IMR-90 (cell line): ENCODE measurements around the gene MEF2A. TPM values are rescaled to one million over a fixed set of nuclear protein-coding genes. Genes with fewer than 3 reads are reported as not detected.

Experiments used
- ATAC-seq: fragments of 200-7000 bp; cut with Tn5 transposase; 2 replicates; pipeline ENCODE4 v1.9.1; 2020; ENCODE audit warnings: low read depth, mild to moderate bottlenecking, moderate library complexity
- BruUV-seq: library from RNA; stranded (reverse); fragments of 400-500 nt; replicated peaks from 2 replicates; lab custom pipeline; 2021; lab: Mats Ljungman, UMichigan
- CTCF ChIA-PET: fragments of 300-600 bp; formaldehyde crosslinking; extraction: SDS; loops from one replicate; lab custom pipeline; 2021; ENCODE audit warnings: antibody characterized with exemption; lab: Yijun Ruan, JAX
- POLR2A ChIA-PET: fragments of 300-600 bp; sonication (Branson Sonifier 250); formaldehyde crosslinking; loops from one replicate; lab custom pipeline; 2022; ENCODE audit warnings: antibody characterized with exemption; ENCODE audit not compliant: unreplicated experiment; lab: Charles Lee
- DNase-seq: peaks from one replicate; pipeline ENCODE4 v3.0.0; 2013
- H2AFZ ChIP-seq: replicated peaks from 2 replicates; pipeline ENCODE3; 2013; ENCODE audit warnings: low read length, mild to moderate bottlenecking; ENCODE audit not compliant: poor library complexity
- H2AK5ac ChIP-seq: 2 replicates; pipeline ENCODE4 v1.6.1; 2013; ENCODE audit warnings: low read depth, low read length, inconsistent platforms
- H2AK9ac ChIP-seq: replicated peaks from 2 replicates; pipeline ENCODE3; 2013; ENCODE audit warnings: mild to moderate bottlenecking, low read depth, low read length, moderate library complexity; ENCODE audit not compliant: poor library complexity
- H2BK120ac ChIP-seq: 2 replicates; pipeline ENCODE4 v1.6.1; 2013; ENCODE audit warnings: low read depth, low read length, inconsistent platforms
- H2BK15ac ChIP-seq: 3 replicates; pipeline ENCODE4 v1.6.1; 2013; ENCODE audit warnings: low read depth, low read length, inconsistent platforms
- H2BK20ac ChIP-seq: 2 replicates; pipeline ENCODE4 v1.6.1; 2013; ENCODE audit warnings: low read depth, mild to moderate bottlenecking, inconsistent platforms, low read length, moderate library complexity
- H2BK5ac ChIP-seq: 2 replicates; pipeline ENCODE4 v1.6.1; 2013; ENCODE audit warnings: mild to moderate bottlenecking, low read depth, low read length, inconsistent platforms; ENCODE audit not compliant: poor library complexity, severe bottlenecking
- H3K14ac ChIP-seq: replicated peaks from 2 replicates; pipeline ENCODE4 v1.6.1; 2013; ENCODE audit warnings: low read depth, low read length, inconsistent platforms
- H3K18ac ChIP-seq: 2 replicates; pipeline ENCODE4 v1.6.1; 2013; ENCODE audit warnings: low read depth, low read length, control low read depth
- H3K23ac ChIP-seq: 2 replicates; pipeline ENCODE4 v1.6.1; 2013; ENCODE audit warnings: low read depth, low read length, inconsistent platforms
- H3K27ac ChIP-seq: 2 replicates; pipeline ENCODE4 v1.5.1; 2013; ENCODE audit warnings: mild to moderate bottlenecking, control low read depth, low read length; ENCODE audit not compliant: insufficient read depth
- H3K27me3 ChIP-seq: 2 replicates; pipeline ENCODE4 v1.6.1; 2013; ENCODE audit warnings: low read length; ENCODE audit not compliant: control insufficient read depth, insufficient read depth
- H3K36me3 ChIP-seq: 2 replicates; pipeline ENCODE4 v1.6.1; 2013; ENCODE audit warnings: low read length, mixed read lengths; ENCODE audit not compliant: control insufficient read depth, insufficient read depth
- H3K4ac ChIP-seq: 2 replicates; pipeline ENCODE4 v1.6.1; 2013; ENCODE audit warnings: low read depth, low read length, inconsistent platforms
- H3K4me1 ChIP-seq: 2 replicates; pipeline ENCODE4 v1.6.1; 2013; ENCODE audit warnings: low read length, mixed read lengths; ENCODE audit not compliant: control insufficient read depth, insufficient read depth
- H3K4me2 ChIP-seq: 2 replicates; pipeline ENCODE4 v1.6.1; 2013; ENCODE audit warnings: low read depth, mild to moderate bottlenecking, control low read depth, low read length, moderate library complexity
- H3K4me3 ChIP-seq: 2 replicates; pipeline ENCODE4 v1.5.1; 2013; ENCODE audit warnings: low read depth, mild to moderate bottlenecking, control low read depth, low read length, moderate library complexity; ENCODE audit not compliant: insufficient read depth
- H3K56ac ChIP-seq: 2 replicates; pipeline ENCODE4 v1.6.1; 2013; ENCODE audit warnings: low read length, inconsistent platforms; ENCODE audit not compliant: insufficient read depth; ENCODE audit errors: extremely low read depth
- H3K79me1 ChIP-seq, 2 experiments: 2 replicates each; pipeline ENCODE4 v1.6.1; 2013; ENCODE audit warnings: low read length in 2 of 2, inconsistent platforms in 1 of 2, low read depth in 1 of 2
- H3K9ac ChIP-seq: 2 replicates; pipeline ENCODE4 v1.6.1; 2013; ENCODE audit warnings: low read depth, low read length, control low read depth
- H3K9me1 ChIP-seq: 2 replicates; pipeline ENCODE4 v1.6.1; 2013; ENCODE audit warnings: low read length, inconsistent platforms; ENCODE audit not compliant: insufficient read depth
- H3K9me3 ChIP-seq: 2 replicates; pipeline ENCODE4 v1.6.1; 2013; ENCODE audit warnings: low read length; ENCODE audit not compliant: control insufficient read depth, insufficient read depth
- H4K20me1 ChIP-seq: 2 replicates; pipeline ENCODE4 v1.6.1; 2013; ENCODE audit warnings: low read length, inconsistent platforms; ENCODE audit not compliant: insufficient read depth
- H4K5ac ChIP-seq: 2 replicates; pipeline ENCODE4 v1.6.1; 2013; ENCODE audit warnings: mild to moderate bottlenecking, low read depth, low read length, control low read depth
- H4K8ac ChIP-seq, 2 experiments: 2 replicates each; pipeline ENCODE4 v1.6.1; 2013; ENCODE audit warnings: low read depth in 2 of 2, low read length in 2 of 2, control low read depth in 1 of 2, inconsistent platforms in 1 of 2
- H4K91ac ChIP-seq: 2 replicates; pipeline ENCODE4 v1.6.1; 2013; ENCODE audit warnings: low read depth, low read length, inconsistent platforms; ENCODE audit not compliant: insufficient read depth
- BHLHE40 ChIP-seq: fragments of 150-350 bp; IDR thresholded peaks from 2 replicates; pipeline ENCODE4 v1.6.1; 2016; ENCODE audit warnings: mild to moderate bottlenecking, low read depth, low read length
- CHD1 ChIP-seq: IDR thresholded peaks from 2 replicates; pipeline ENCODE4 v1.6.1; 2012; ENCODE audit warnings: low read depth, low read length, improper control_type of control experiment
- ELK1 ChIP-seq: fragments of 150-350 bp; IDR thresholded peaks from 2 replicates; pipeline ENCODE4 v1.6.1; 2016; ENCODE audit warnings: low read depth, mild to moderate bottlenecking, low read length, moderate library complexity, borderline replicate concordance
- FOS ChIP-seq: fragments of 150-350 bp; IDR thresholded peaks from 2 replicates; pipeline ENCODE4 v1.6.1; 2016; ENCODE audit warnings: low read depth, low read length
- MAZ ChIP-seq: IDR thresholded peaks from 2 replicates; pipeline ENCODE4 v1.6.1; 2012; ENCODE audit warnings: low read depth, mild to moderate bottlenecking, low read length, improper control_type of control experiment, moderate library complexity, borderline replicate concordance
- POLR2A ChIP-seq: IDR thresholded peaks from 2 replicates; pipeline ENCODE4 v1.6.1; 2012; ENCODE audit warnings: mild to moderate bottlenecking, low read depth, low read length
- RAD21 ChIP-seq: IDR thresholded peaks from 2 replicates; pipeline ENCODE4 v1.6.1; 2012; ENCODE audit warnings: low read length, improper control_type of control experiment
- RFX5 ChIP-seq: IDR thresholded peaks from 2 replicates; pipeline ENCODE4 v1.8.0; 2012; ENCODE audit warnings: low read depth, mild to moderate bottlenecking, low read length, moderate library complexity
- SMC3 ChIP-seq: fragments of 150-350 bp; IDR thresholded peaks from 2 replicates; pipeline ENCODE4 v1.6.1; 2016; ENCODE audit warnings: low read depth, mild to moderate bottlenecking, antibody characterized with exemption, low read length, moderate library complexity
- USF2 ChIP-seq: fragments of 150-350 bp; IDR thresholded peaks from 2 replicates; pipeline ENCODE4 v1.6.1; 2017; ENCODE audit warnings: mild to moderate bottlenecking, antibody characterized with exemption, low read length, low read depth
- WGBS, 2 experiments: methylation state at CpG; one replicate each; pipeline versions ENCODE4 v1.1.5 to v1.1.7; 2013; ENCODE audit warnings: missing lambda C conversion rate in 2 of 2; ENCODE audit not compliant: insufficient read length in 1 of 2; ENCODE audit errors: extremely low coverage in 2 of 2; 5-methylcytosine and 5-hydroxymethylcytosine counted together
- dilution Hi-C: fragments of 300-500 bp; cut with HindIII; formaldehyde crosslinking; loops from one replicate; pipeline ENCODE4 v1.14.3; 2018; ENCODE audit warnings: low sequenced_read_pairs; ENCODE audit not compliant: unreplicated experiment
- in situ Hi-C: fragments of 300-500 bp; cut with MboI; formaldehyde crosslinking; loops from 3 replicates; pipeline ENCODE4 v1.14.3; 2019; ENCODE audit warnings: low sequenced_read_pairs, inconsistent platforms, mixed read lengths
- intact Hi-C: fragments of 100-400 bp; cut with micrococcal nuclease; formaldehyde crosslinking; loops from 2 replicates; pipeline ENCODE4 v1.10.0; 2022
- polyA plus RNA-seq, 3 experiments: library from polyadenylated mRNA; depleted of rRNA; stranded (reverse); fragments of >200 nt; gene quantifications; 2 replicates each; pipeline ENCODE4 v1.2.3, GENCODE V29; 2012; ENCODE audit warnings: low replicate concordance in 1 of 3
- total RNA-seq: library from RNA; depleted of rRNA; stranded (reverse); fragments of >200 nt; gene quantifications from 2 replicates; pipeline ENCODE4 v1.2.3, GENCODE V29; 2012

The MEF2A gene
- total and polyA plus RNA-seq, 2 of the 4 experiments (the other 2 are of a cell fraction), result 16.1 to 16.7 TPM

- no CpG with 5 or more reads among the region's 4 CpGs for WGBS, 2 experiments
- ATAC-seq (no peak), DNase-seq (no peak)
- no peak overlapping the region for H2BK15ac ChIP-seq
- no peak overlapping the region for H4K91ac ChIP-seq
- H3K9ac ChIP-seq, result no peak overlapping the region
- no peak for TF ChIP-seq FOS
- no peak for TF ChIP-seq SMC3
- no peak for TF ChIP-seq MAZ
- TF ChIP-seq CHD1, result no peak
- no peak for TF ChIP-seq USF2
- no peak for TF ChIP-seq ELK1
- TF ChIP-seq RFX5, result no peak
- no peak for TF ChIP-seq BHLHE40
- TF ChIP-seq RAD21, result no peak
- no peak for TF ChIP-seq POLR2A
- H3K9me1 ChIP-seq, result peaks cover 8% of the 10 kb centered on the region
- no peaks in the 10 kb centered on the region for H3K27me3 ChIP-seq
- dilution Hi-C loops, result no loop called here
- H3K4ac ChIP-seq, result no peak overlapping the region
- ChIA-PET POLR2A (no interaction called here), CTCF (no interaction called here)
- no peak overlapping the region for H3K56ac ChIP-seq
- in situ Hi-C loops, result no loop called here
- no peak overlapping the region for H4K5ac ChIP-seq
- intact Hi-C loops, result loop anchor here (10.0 kb wide), 1 partner anchor 61 kb away; no protein-coding TSS in a partner anchor
- peaks cover 52% of the 10 kb centered on the region for H4K20me1 ChIP-seq
- no peak overlapping the region for H3K14ac ChIP-seq
- H2AK9ac ChIP-seq, result no peak overlapping the region
- H3K18ac ChIP-seq, result no peak overlapping the region
- no peak overlapping the region for H2AFZ ChIP-seq
- no peak overlapping the region for H2BK5ac ChIP-seq
- H3K79me1 ChIP-seq, result peaks cover 34 to 66% of the 10 kb centered on the region in 2 experiments
- no peak overlapping the region for H2BK120ac ChIP-seq
- H3K4me3 ChIP-seq, result no peak overlapping the region
- H3K27ac ChIP-seq, result no peak overlapping the region
- H3K4me1 ChIP-seq, result peaks cover 4% of the 10 kb centered on the region; the same call in 1 of the 2 replicates
- no peaks in the 10 kb centered on the region; the same call in 1 of the 2 replicates for H3K36me3 ChIP-seq
- no TSS peak for BruUV-seq
- H2AK5ac ChIP-seq, result no peak overlapping the region
- H3K23ac ChIP-seq, result no peak overlapping the region
- H3K4me2 ChIP-seq, result no peak overlapping the region
- no peak overlapping the region for H4K8ac ChIP-seq
- H3K9me3 ChIP-seq, result no peaks in the 10 kb centered on the region
- H2BK20ac ChIP-seq, result no peak overlapping the region
These were observed 8.3 kb downstream of the MEF2A start for GRCh38 chr15:99574048-99574447.
